ENCODE data around the gene TAF4.
"Not testable (repeated sequence)": the region's sequence is repeated elsewhere in the genome, so short reads cannot be mapped to it uniquely, and the experiment has no call there.

Gene TAF4

GRCh38 chr20:61979701-61980635 lies 85.7 kb downstream of the TAF4 start:
- peaks cover 15% of the 10 kb centered on the region for H3K36me3 Mint-ChIP-seq (ENCODE audit: insufficient read depth)
- H3K4me1 Mint-ChIP-seq, result peaks cover 22% of the 10 kb centered on the region
- no peaks in the 10 kb centered on the region for H3K27me3 Mint-ChIP-seq
- ATAC-seq (replicated peaks; ENCODE audit: extremely low read depth, poor library complexity, severe bottlenecking) (no peak), DNase-seq (ENCODE audit: low spot score in 2 of 2) (no peak)
- peaks cover 14% of the 10 kb centered on the region for H3K9me3 Mint-ChIP-seq
- no peak overlapping the region for H3K27ac Mint-ChIP-seq (ENCODE audit: low read depth)
- H3K4me3 Mint-ChIP-seq, result no peak overlapping the region

- Mint-ChIP-seq H3K9me3 (peaks cover 14% of the 10 kb centered on the region), H3K4me1 (peaks cover 22% of the 10 kb centered on the region), H3K27me3 (no peaks in the 10 kb centered on the region), H3K27ac (ENCODE audit: low read depth) (no peak overlapping the region), H3K4me3 (no peak overlapping the region), H3K36me3 (ENCODE audit: insufficient read depth) (peaks cover 16% of the 10 kb centered on the region)
- DNase-seq (ENCODE audit: low spot score in 2 of 2), result no peak
- ATAC-seq (replicated peaks; ENCODE audit: extremely low read depth, poor library complexity, severe bottlenecking), result no peak
These were observed 86.6 kb downstream of the TAF4 start for GRCh38 chr20:61979090-61979489.

- H3K9me3 Mint-ChIP-seq, result peaks cover 14% of the 10 kb centered on the region
- DNase-seq (ENCODE audit: low spot score in 2 of 2), result no peak
- no peak overlapping the region for H3K4me3 Mint-ChIP-seq
- H3K27me3 Mint-ChIP-seq, result no peaks in the 10 kb centered on the region
- ATAC-seq (replicated peaks; ENCODE audit: extremely low read depth, poor library complexity, severe bottlenecking), result no peak
- H3K4me1 Mint-ChIP-seq, result peaks cover 22% of the 10 kb centered on the region
- H3K27ac Mint-ChIP-seq (ENCODE audit: low read depth), result no peak overlapping the region
- H3K36me3 Mint-ChIP-seq (ENCODE audit: insufficient read depth), result peaks cover 15% of the 10 kb centered on the region
These were observed 87.2 kb downstream of the TAF4 start for GRCh38 chr20:61978491-61978890.

GRCh38 chr20:61977419-61977786 lies 88.3 kb downstream of the TAF4 start:
- no peak overlapping the region for H3K27ac Mint-ChIP-seq (ENCODE audit: low read depth)
- no peak overlapping the region for H3K4me3 Mint-ChIP-seq
- H3K27me3 Mint-ChIP-seq, result no peaks in the 10 kb centered on the region
- DNase-seq (ENCODE audit: low spot score in 2 of 2) (no peak), ATAC-seq (replicated peaks; ENCODE audit: extremely low read depth, poor library complexity, severe bottlenecking) (no peak)
- peaks cover 20% of the 10 kb centered on the region for H3K4me1 Mint-ChIP-seq
- H3K9me3 Mint-ChIP-seq, result peaks cover 12% of the 10 kb centered on the region
- H3K36me3 Mint-ChIP-seq (ENCODE audit: insufficient read depth), result peaks cover 15% of the 10 kb centered on the region

- no peaks in the 10 kb centered on the region for H3K27me3 Mint-ChIP-seq
- ATAC-seq (replicated peaks; ENCODE audit: extremely low read depth, poor library complexity, severe bottlenecking), result no peak
- peaks cover 6% of the 10 kb centered on the region for H3K9me3 Mint-ChIP-seq
- no peak for DNase-seq (ENCODE audit: low spot score in 2 of 2)
- no peak overlapping the region for H3K27ac Mint-ChIP-seq (ENCODE audit: low read depth)
- no peak overlapping the region for H3K4me3 Mint-ChIP-seq
- peaks cover 14% of the 10 kb centered on the region for H3K4me1 Mint-ChIP-seq
- peaks cover 10% of the 10 kb centered on the region for H3K36me3 Mint-ChIP-seq (ENCODE audit: insufficient read depth)
These were observed 88.8 kb downstream of the TAF4 start for GRCh38 chr20:61976644-61977418.

GRCh38 chr20:61976263-61976643 lies 89.4 kb downstream of the TAF4 start:
- Mint-ChIP-seq H3K27me3 (no peaks in the 10 kb centered on the region), H3K4me1 (peaks cover 10% of the 10 kb centered on the region), H3K36me3 (ENCODE audit: insufficient read depth) (peaks cover 5% of the 10 kb centered on the region), H3K4me3 (no peak overlapping the region), H3K9me3 (peaks cover 2% of the 10 kb centered on the region), H3K27ac (ENCODE audit: low read depth) (no peak overlapping the region)
- DNase-seq (ENCODE audit: low spot score in 2 of 2) (no peak), ATAC-seq (replicated peaks; ENCODE audit: extremely low read depth, poor library complexity, severe bottlenecking) (no peak)

GRCh38 chr20:61975407-61976129 lies 90.1 kb downstream of the TAF4 start:
- no peak for DNase-seq (ENCODE audit: low spot score in 2 of 2)
- ATAC-seq (replicated peaks; ENCODE audit: extremely low read depth, poor library complexity, severe bottlenecking), result no peak

GRCh38 chr20:61974357-61974665 lies 91.4 kb downstream of the TAF4 start:
- ATAC-seq (replicated peaks; ENCODE audit: extremely low read depth, poor library complexity, severe bottlenecking) (no peak), DNase-seq (ENCODE audit: low spot score in 2 of 2) (no peak)
- H3K4me3 Mint-ChIP-seq, result no peak overlapping the region
- H3K36me3 Mint-ChIP-seq (ENCODE audit: insufficient read depth), result peaks cover 2% of the 10 kb centered on the region
- H3K9me3 Mint-ChIP-seq, result no peaks in the 10 kb centered on the region
- no peak overlapping the region for H3K27ac Mint-ChIP-seq (ENCODE audit: low read depth)
- H3K4me1 Mint-ChIP-seq, result no peaks in the 10 kb centered on the region
- H3K27me3 Mint-ChIP-seq, result no peaks in the 10 kb centered on the region

More at GRCh38 chr20:61975407-61976129, 90.1 kb downstream of the TAF4 start:
- Mint-ChIP-seq H3K27ac (ENCODE audit: low read depth) (no peak overlapping the region), H3K27me3 (no peaks in the 10 kb centered on the region), H3K4me3 (no peak overlapping the region), H3K4me1 (peaks cover 3% of the 10 kb centered on the region), H3K9me3 (no peaks in the 10 kb centered on the region), H3K36me3 (ENCODE audit: insufficient read depth) (peaks cover 2% of the 10 kb centered on the region)

GRCh38 chr20:61973515-61974356 lies 91.9 kb downstream of the TAF4 start:
- no peak overlapping the region for H3K27ac Mint-ChIP-seq (ENCODE audit: low read depth)
- H3K27me3 Mint-ChIP-seq, result no peaks in the 10 kb centered on the region
- H3K36me3 Mint-ChIP-seq (ENCODE audit: insufficient read depth), result peaks cover 2% of the 10 kb centered on the region
- H3K4me3 Mint-ChIP-seq, result no peak overlapping the region
- DNase-seq (ENCODE audit: low spot score in 2 of 2) (no peak), ATAC-seq (replicated peaks; ENCODE audit: extremely low read depth, poor library complexity, severe bottlenecking) (no peak)
- no peaks in the 10 kb centered on the region for H3K9me3 Mint-ChIP-seq
- H3K4me1 Mint-ChIP-seq, result no peaks in the 10 kb centered on the region

- peaks cover 5% of the 10 kb centered on the region for H3K4me1 Mint-ChIP-seq
- peaks cover 2% of the 10 kb centered on the region for H3K36me3 Mint-ChIP-seq (ENCODE audit: insufficient read depth)
- no peak overlapping the region for H3K4me3 Mint-ChIP-seq
- H3K27me3 Mint-ChIP-seq, result no peaks in the 10 kb centered on the region
- DNase-seq (ENCODE audit: low spot score in 2 of 2) (no peak), ATAC-seq (replicated peaks; ENCODE audit: extremely low read depth, poor library complexity, severe bottlenecking) (no peak)
- no peaks in the 10 kb centered on the region for H3K9me3 Mint-ChIP-seq
- no peak overlapping the region for H3K27ac Mint-ChIP-seq (ENCODE audit: low read depth)
These were observed 92.8 kb downstream of the TAF4 start for GRCh38 chr20:61972636-61973508.

GRCh38 chr20:61971595-61971994 lies 94.1 kb downstream of the TAF4 start:
- not testable (repeated sequence) for H3K4me1 Mint-ChIP-seq; H3K36me3 Mint-ChIP-seq (ENCODE audit: insufficient read depth); H3K27ac Mint-ChIP-seq (ENCODE audit: low read depth); H3K9me3 Mint-ChIP-seq; H3K4me3 Mint-ChIP-seq; DNase-seq (ENCODE audit: low spot score in 2 of 2); ATAC-seq (replicated peaks; ENCODE audit: extremely low read depth, poor library complexity, severe bottlenecking); H3K27me3 Mint-ChIP-seq

Measured in central memory CD8-positive, alpha-beta T cell (primary cell).